Amniotic epithelial cell (primary cell): ENCODE results near the gene ACTRT2.

Source experiments
- DNase-seq: peaks from one replicate; pipeline ENCODE4 v3.0.0-alpha.2; 2010; ENCODE audit warnings: low read depth

The ACTRT2 gene

GRCh38 chr1:3003039-3003940, 18.0 kb upstream of the ACTRT2 start:
- DNase-seq: no peak

- no peak for DNase-seq
Measured at GRCh38 chr1:3003941-3004270, 17.4 kb upstream of the ACTRT2 start.

- DNase-seq: no peak
Measured at GRCh38 chr1:3004285-3005205, 16.7 kb upstream of the ACTRT2 start.

- no peak for DNase-seq
Measured at GRCh38 chr1:3005771-3006170, 15.5 kb upstream of the ACTRT2 start.

- no peak for DNase-seq
Measured at GRCh38 chr1:3007298-3008147, 13.7 kb upstream of the ACTRT2 start.

- DNase-seq: no peak
Measured at GRCh38 chr1:3009021-3009420, 12.2 kb upstream of the ACTRT2 start.

GRCh38 chr1:3009556-3009955, 11.7 kb upstream of the ACTRT2 start:
- no peak for DNase-seq

GRCh38 chr1:3011127-3011526, 10.1 kb upstream of the ACTRT2 start:
- no peak for DNase-seq

- DNase-seq: no peak
Measured at GRCh38 chr1:3011631-3012455, 9.4 kb upstream of the ACTRT2 start.

- DNase-seq: no peak
Measured at GRCh38 chr1:3012456-3013291, 8.6 kb upstream of the ACTRT2 start.

GRCh38 chr1:3013371-3014049, 7.8 kb upstream of the ACTRT2 start:
- DNase-seq: no peak

- no peak for DNase-seq
Measured at GRCh38 chr1:3014050-3014440, 7.2 kb upstream of the ACTRT2 start.

GRCh38 chr1:3014443-3015268, 6.6 kb upstream of the ACTRT2 start:
- no peak for DNase-seq

GRCh38 chr1:3015269-3015635, 6.0 kb upstream of the ACTRT2 start:
- no peak for DNase-seq

GRCh38 chr1:3015744-3016143, 5.5 kb upstream of the ACTRT2 start:
- no peak for DNase-seq

GRCh38 chr1:3016641-3017439, 4.4 kb upstream of the ACTRT2 start:
- DNase-seq: no peak

GRCh38 chr1:3017440-3018050, 3.7 kb upstream of the ACTRT2 start:
- DNase-seq: no peak

- DNase-seq: no peak
Measured at GRCh38 chr1:3018051-3018471, 3.2 kb upstream of the ACTRT2 start.
